HG03520 (cell line): ENCODE results near the gene LURAP1L.
"Not testable (repeated sequence)": the region's sequence is repeated elsewhere in the genome, so short reads cannot be mapped to it uniquely, and the experiment has no call there.

ENCODE experiments used
- ATAC-seq: cut with Tn5 transposase; IDR thresholded peaks from one replicate; pipeline ENCODE4 v1.9.1; 2021; ENCODE audit warnings: mild to moderate bottlenecking, moderate library complexity; ENCODE audit not compliant: unreplicated experiment

LURAP1L gene

GRCh38 chr9:12854221-12854620 is 79.4 kb downstream of the LURAP1L start:
- no peak for ATAC-seq

GRCh38 chr9:12855066-12855465 is 80.2 kb downstream of the LURAP1L start:
- ATAC-seq = no peak

DNA sequence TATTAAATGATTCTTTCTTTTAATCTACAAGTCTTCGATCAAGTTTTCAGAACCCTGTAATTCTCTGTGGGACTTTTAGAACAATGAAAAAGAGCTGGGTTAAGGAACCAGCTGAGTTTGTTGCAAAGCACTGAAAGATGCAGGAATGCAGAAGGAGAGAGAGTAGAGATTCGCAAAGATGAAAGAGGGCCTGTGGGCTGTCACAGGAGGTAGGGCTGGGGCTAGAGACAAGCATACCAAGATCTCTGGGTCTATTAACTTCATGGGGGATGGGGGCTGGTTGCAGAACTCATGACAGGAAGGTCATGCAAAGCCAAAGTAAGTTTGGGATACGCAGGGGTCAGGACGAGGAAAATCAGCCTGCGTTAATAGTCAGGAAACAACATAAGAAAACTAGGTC is 81.8 kb downstream of the LURAP1L start:
- no peak for ATAC-seq

DNA sequence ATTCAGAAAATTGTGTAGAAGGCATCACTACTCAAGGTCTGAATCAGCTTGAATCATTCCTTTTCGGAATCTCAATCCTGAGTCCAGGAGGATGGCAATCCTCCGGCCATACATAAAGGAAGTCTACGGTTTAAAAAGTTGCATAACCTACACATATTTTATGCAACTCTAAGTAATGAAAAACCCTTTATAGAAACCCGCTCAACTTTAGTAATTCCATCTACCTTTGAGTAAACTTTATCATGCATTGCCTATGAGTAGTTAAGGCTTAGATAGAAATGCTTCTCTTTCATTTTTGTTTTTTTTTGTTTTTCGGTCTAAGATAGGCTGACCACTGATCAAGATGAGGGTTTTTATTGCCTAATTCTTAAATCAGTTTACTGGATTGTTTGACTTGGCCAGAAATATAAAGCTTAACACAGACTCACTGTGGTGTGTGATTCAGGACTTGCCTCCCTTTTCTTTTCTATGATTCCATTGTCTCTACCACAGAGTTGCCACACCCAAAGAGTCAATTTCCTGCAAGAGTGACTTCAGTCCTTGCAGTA is 85.0 kb downstream of the LURAP1L start:
- ATAC-seq = no peak

GRCh38 chr9:12860998-12861397 is 86.2 kb downstream of the LURAP1L start:
- ATAC-seq = no peak

DNA sequence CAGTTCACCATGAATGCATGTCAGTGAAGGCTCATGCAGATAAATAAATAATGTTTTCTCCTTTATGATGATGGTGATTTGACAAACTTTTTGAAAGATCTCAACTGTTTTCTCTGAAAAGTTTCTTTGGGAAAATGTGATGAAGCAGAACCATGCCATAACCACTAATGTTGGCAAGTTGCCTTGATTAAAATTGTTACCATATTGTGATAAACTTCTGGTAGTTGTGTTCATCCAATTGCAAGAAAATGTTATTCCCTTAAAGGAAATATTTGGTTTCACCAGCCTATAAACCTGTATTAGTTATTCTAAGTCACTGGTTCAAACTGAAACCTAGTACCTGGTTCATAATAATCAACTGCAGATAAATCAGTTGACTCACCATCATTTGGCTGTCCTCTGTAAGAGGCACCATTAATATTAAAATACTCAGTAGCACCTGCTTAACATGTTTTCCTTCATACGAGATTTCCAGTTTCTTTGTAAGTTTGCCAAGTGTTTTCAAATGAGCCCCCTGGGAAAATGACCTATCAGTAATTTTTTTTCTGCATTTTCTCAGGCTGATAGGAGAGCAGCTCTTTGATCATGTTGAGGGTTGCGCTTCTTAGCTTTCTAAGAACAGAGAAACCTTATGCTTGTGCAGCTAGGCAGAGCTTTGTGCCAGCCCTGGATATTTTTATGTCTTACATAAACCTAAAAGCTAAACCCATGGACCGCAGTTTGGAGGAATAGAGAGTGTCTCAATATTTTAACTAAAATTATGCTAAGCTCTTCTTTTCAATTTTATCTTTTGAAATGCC is 88.0 kb downstream of the LURAP1L start:
- ATAC-seq = no peak

GRCh38 chr9:12863618-12864017 is 88.8 kb downstream of the LURAP1L start:
- no peak for ATAC-seq

DNA sequence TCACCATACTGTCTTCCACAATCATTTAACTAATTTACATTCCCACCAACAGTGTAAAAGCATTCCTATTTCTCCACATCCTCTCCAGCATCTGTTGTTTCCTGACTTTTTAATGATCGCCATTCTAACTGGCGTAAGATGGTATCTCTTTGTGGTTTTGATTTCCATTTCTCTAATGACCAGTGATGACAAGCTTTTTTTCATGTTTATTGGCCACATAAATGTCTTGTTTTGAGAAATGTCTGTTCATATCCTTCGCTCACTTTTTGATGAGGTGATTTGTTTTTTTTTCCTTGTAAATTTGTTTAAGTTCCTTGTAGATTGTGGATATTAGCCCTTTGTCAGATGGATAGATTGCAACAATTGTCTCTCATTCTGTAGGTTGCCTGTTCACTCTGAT is 90.6 kb downstream of the LURAP1L start:
- ATAC-seq = not testable (repeated sequence)
